DND-41 (cell line): ENCODE results near the gene DGKB.

Experiments used
- ATAC-seq: fragments of 200-7000 bp; cut with Tn5 transposase; 3 replicates; pipeline ENCODE4 v1.9.1; 2021; ENCODE audit warnings: low read depth; ENCODE audit not compliant: insufficient read depth
- DNase-seq: peaks from one replicate; pipeline ENCODE4 v3.0.0-alpha.2; 2020
- H2AFZ ChIP-seq: 2 replicates; pipeline ENCODE4 v1.6.0; 2012; ENCODE audit warnings: low read depth, low read length
- H3K27ac ChIP-seq: 2 replicates; pipeline ENCODE4 v1.5.1; 2012; ENCODE audit warnings: low read length, inconsistent platforms
- H3K27me3 ChIP-seq: fragments of 200-600 bp; sonication (generic); 2 replicates; pipeline ENCODE4 v1.6.0; 2012; ENCODE audit warnings: low read length, mild to moderate bottlenecking, inconsistent platforms; ENCODE audit not compliant: insufficient read depth, poor library complexity
- H3K36me3 ChIP-seq: 2 replicates; pipeline ENCODE4 v1.5.1; 2012; ENCODE audit warnings: low read length, inconsistent platforms; ENCODE audit not compliant: insufficient read depth
- H3K4me1 ChIP-seq: 2 replicates; pipeline ENCODE4 v1.5.1; 2012; ENCODE audit warnings: mild to moderate bottlenecking, low read length; ENCODE audit not compliant: insufficient read depth
- H3K4me2 ChIP-seq: 2 replicates; pipeline ENCODE4 v1.6.0; 2012; ENCODE audit warnings: mild to moderate bottlenecking, moderate library complexity, low read length, inconsistent platforms; ENCODE audit not compliant: insufficient read depth
- H3K4me3 ChIP-seq, 2 experiments: fragments of 200-600 bp in 1 of 2; shearing (Covaris generic) in 1 of 2; 2 replicates each; pipeline ENCODE4 v1.5.1; 2012 to 2016; ENCODE audit warnings: inconsistent platforms in 2 of 2, low read length in 2 of 2, mild to moderate bottlenecking in 2 of 2, low read depth in 1 of 2, moderate library complexity in 1 of 2
- H3K79me2 ChIP-seq: 2 replicates; pipeline ENCODE4 v1.6.0; 2012; ENCODE audit warnings: low read length, inconsistent platforms; ENCODE audit not compliant: insufficient read depth
- H3K9ac ChIP-seq: 2 replicates; pipeline ENCODE4 v1.6.0; 2012; ENCODE audit warnings: low read depth, mild to moderate bottlenecking, inconsistent platforms, low read length, moderate library complexity
- H3K9me3 ChIP-seq: 2 replicates; pipeline ENCODE4 v1.5.1; 2012; ENCODE audit warnings: low read length, moderate library complexity, mild to moderate bottlenecking, inconsistent platforms; ENCODE audit not compliant: insufficient read depth, severe bottlenecking
- H4K20me1 ChIP-seq: 2 replicates; pipeline ENCODE4 v1.6.0; 2012; ENCODE audit warnings: low read length; ENCODE audit not compliant: insufficient read depth
- CTCF ChIP-seq: IDR thresholded peaks from 2 replicates; pipeline ENCODE4 v1.5.1; 2012; ENCODE audit warnings: borderline replicate concordance, low read length, moderate library complexity, mild to moderate bottlenecking; ENCODE audit not compliant: poor library complexity, severe bottlenecking; ENCODE audit errors: extremely low read depth
- EZH2 ChIP-seq: IDR thresholded peaks from 3 replicates; pipeline ENCODE4 v1.6.1; 2012; ENCODE audit warnings: borderline replicate concordance, low read depth, mild to moderate bottlenecking, moderate library complexity, low read length, inconsistent platforms; ENCODE audit not compliant: severe bottlenecking

Gene DGKB

GRCh38 chr7:14424675-14425074 lies 477.9 kb downstream of the DGKB start:
- H3K27ac ChIP-seq, result no peak overlapping the region
- TF ChIP-seq CTCF (no peak), EZH2 (no peak)
- no peaks in the 10 kb centered on the region for H3K36me3 ChIP-seq

GRCh38 chr7:14420768-14421167 lies 481.8 kb downstream of the DGKB start:
- TF ChIP-seq CTCF (no peak), EZH2 (no peak)

More at GRCh38 chr7:14424675-14425074, 477.9 kb downstream of the DGKB start:
- no peaks in the 10 kb centered on the region for H3K4me1 ChIP-seq
- ATAC-seq (no peak), DNase-seq (no peak)
- H4K20me1 ChIP-seq, result no peaks in the 10 kb centered on the region
- no peaks in the 10 kb centered on the region for H3K27me3 ChIP-seq
- no peaks in the 10 kb centered on the region for H3K79me2 ChIP-seq
- no peak overlapping the region for H3K9ac ChIP-seq
- H3K4me2 ChIP-seq, result no peak overlapping the region
- no peaks in the 10 kb centered on the region for H3K9me3 ChIP-seq
- H2AFZ ChIP-seq, result no peak overlapping the region
- H3K4me3 ChIP-seq, result no peak overlapping the region

GRCh38 chr7:14419531-14419930 lies 483.0 kb downstream of the DGKB start:
- Histone ChIP-seq H3K27ac (no peak overlapping the region), H3K4me2 (no peak overlapping the region), H3K27me3 (no peaks in the 10 kb centered on the region), H2AFZ (no peak overlapping the region), H3K4me3 (no peak overlapping the region), H3K4me1 (no peaks in the 10 kb centered on the region), H3K36me3 (no peaks in the 10 kb centered on the region), H3K9me3 (no peaks in the 10 kb centered on the region), H4K20me1 (no peaks in the 10 kb centered on the region), H3K79me2 (no peaks in the 10 kb centered on the region), H3K9ac (no peak overlapping the region)
- ATAC-seq (no peak), DNase-seq (no peak)
- TF ChIP-seq CTCF (no peak), EZH2 (no peak)

More at GRCh38 chr7:14420768-14421167, 481.8 kb downstream of the DGKB start:
- Histone ChIP-seq H2AFZ (no peak overlapping the region), H3K27me3 (no peaks in the 10 kb centered on the region), H3K27ac (no peak overlapping the region), H3K4me1 (no peaks in the 10 kb centered on the region), H4K20me1 (no peaks in the 10 kb centered on the region), H3K4me2 (no peak overlapping the region), H3K9me3 (no peaks in the 10 kb centered on the region), H3K4me3 (no peak overlapping the region), H3K9ac (no peak overlapping the region), H3K36me3 (no peaks in the 10 kb centered on the region), H3K79me2 (no peaks in the 10 kb centered on the region)
- no peak for DNase-seq
- ATAC-seq, result no peak

- H3K27ac ChIP-seq, result no peak overlapping the region
- H3K36me3 ChIP-seq, result no peaks in the 10 kb centered on the region
- TF ChIP-seq EZH2, result no peak
- TF ChIP-seq CTCF, result no peak
- no peak for ATAC-seq
- no peaks in the 10 kb centered on the region for H3K27me3 ChIP-seq
- no peak for DNase-seq
- H3K9ac ChIP-seq, result no peak overlapping the region
- no peaks in the 10 kb centered on the region for H3K9me3 ChIP-seq
- H3K4me3 ChIP-seq, result no peak overlapping the region
- no peaks in the 10 kb centered on the region for H4K20me1 ChIP-seq
- H3K4me2 ChIP-seq, result no peak overlapping the region
- H2AFZ ChIP-seq, result no peak overlapping the region
- no peaks in the 10 kb centered on the region for H3K4me1 ChIP-seq
- H3K79me2 ChIP-seq, result no peaks in the 10 kb centered on the region
These were observed 483.9 kb downstream of the DGKB start for GRCh38 chr7:14418633-14419032.
